Fibroblast of mammary gland (primary cell): ENCODE data around the gene COPS8.

Source experiments
- DNase-seq: peaks from one replicate; pipeline ENCODE4 v3.0.0-alpha.2; 2010; ENCODE audit warnings: low read depth
- H3K4me3 ChIP-seq: 2 replicates; pipeline ENCODE4 v1.5.1; 2011; ENCODE audit warnings: low read depth, mild to moderate bottlenecking, low read length, moderate library complexity; ENCODE audit not compliant: control insufficient read depth
- TF ChIP-seq, protein P1 (sequence below): conservative IDR thresholded peaks from 2 replicates; pipeline ENCODE4 v1.5.1; 2011; ENCODE audit warnings: low read depth, low read length, inconsistent platforms; ENCODE audit not compliant: control insufficient read depth, insufficient read depth

COPS8 gene

DNA sequence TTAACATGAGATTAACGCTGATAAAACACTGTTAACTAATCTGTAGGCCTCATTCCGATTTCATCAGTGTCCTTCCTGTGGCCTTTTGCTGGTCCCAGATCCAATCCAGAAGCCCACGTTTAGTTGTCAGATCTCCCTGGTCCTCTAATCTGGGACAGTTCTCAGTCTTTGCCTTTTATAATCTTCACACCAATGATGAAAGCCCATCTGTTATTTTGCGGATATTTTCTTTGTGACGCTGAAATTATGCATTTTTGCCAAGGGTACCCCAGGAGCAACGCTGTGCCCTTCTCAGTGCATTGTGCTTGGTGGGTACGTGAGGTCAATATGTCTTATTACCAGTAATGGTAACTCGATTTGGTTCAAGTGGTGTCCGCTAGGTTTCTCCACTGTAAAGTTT, 51.1 kb downstream of the COPS8 start:
- TF ChIP-seq, protein P1, sequence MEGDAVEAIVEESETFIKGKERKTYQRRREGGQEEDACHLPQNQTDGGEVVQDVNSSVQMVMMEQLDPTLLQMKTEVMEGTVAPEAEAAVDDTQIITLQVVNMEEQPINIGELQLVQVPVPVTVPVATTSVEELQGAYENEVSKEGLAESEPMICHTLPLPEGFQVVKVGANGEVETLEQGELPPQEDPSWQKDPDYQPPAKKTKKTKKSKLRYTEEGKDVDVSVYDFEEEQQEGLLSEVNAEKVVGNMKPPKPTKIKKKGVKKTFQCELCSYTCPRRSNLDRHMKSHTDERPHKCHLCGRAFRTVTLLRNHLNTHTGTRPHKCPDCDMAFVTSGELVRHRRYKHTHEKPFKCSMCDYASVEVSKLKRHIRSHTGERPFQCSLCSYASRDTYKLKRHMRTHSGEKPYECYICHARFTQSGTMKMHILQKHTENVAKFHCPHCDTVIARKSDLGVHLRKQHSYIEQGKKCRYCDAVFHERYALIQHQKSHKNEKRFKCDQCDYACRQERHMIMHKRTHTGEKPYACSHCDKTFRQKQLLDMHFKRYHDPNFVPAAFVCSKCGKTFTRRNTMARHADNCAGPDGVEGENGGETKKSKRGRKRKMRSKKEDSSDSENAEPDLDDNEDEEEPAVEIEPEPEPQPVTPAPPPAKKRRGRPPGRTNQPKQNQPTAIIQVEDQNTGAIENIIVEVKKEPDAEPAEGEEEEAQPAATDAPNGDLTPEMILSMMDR: no peak
- no peak for DNase-seq

DNA sequence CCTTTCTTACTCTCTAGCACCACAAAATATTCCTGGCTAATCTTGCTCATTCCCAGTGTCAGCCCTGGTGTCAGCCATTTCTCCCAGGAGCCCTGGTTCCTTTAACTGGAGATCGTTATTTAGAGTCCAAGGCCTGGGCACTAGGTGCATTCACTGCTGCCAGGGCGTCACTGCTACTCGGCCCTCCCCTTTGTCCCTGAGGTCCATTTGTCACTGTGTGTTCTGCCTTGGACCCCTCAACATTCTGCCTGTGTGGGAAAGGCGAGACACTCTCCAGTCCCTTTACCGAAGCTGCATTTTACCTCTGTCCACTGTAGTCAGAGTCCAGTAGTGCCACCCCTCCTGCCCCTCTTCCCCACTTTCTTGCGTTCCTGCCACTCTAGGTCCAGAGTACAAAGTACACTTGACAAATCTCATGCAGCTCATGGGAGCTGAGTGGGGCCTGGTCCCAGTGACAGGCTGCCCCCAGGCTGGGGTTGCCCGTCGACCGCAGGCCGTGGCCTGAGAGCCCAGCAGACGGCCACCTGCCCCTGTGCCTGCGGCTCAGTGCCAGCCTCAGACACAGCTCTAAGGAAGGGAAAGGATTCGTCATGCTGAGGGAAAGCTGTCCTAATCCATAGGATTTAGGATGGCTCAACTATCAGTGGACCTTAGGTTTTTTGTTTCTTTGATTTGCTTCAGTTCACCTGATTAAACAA, 52.1 kb downstream of the COPS8 start:
- TF ChIP-seq, protein P1: no peak
- no peak for DNase-seq
- H3K4me3 ChIP-seq: no peak overlapping the region

More for the DNA sequence above, 51.1 kb downstream of the COPS8 start:
- H3K4me3 ChIP-seq: no peak overlapping the region

DNA sequence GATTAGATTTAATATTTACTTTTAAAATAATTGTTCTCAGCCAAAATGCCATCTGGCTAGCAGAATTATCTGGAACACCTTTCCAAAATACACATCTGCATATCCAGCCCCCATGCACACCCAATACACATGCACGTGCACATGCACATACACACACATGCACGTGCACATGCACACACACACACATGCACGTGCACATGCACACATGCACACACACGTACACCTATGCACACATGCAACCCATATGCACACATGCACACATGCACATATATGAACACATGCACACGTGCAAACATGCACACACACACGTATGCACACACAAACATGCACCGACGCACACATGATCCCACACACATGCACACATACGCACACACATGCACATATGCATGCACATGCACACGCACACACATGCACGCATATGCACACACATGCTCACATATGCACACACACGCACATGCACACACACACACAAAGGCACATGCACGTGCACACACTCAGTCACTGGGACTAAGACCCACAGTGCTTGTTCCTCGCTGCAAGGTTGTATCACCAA, 53.5 kb downstream of the COPS8 start:
- H3K4me3 ChIP-seq: no peak overlapping the region
- DNase-seq: no peak
- TF ChIP-seq, protein P1: no peak

DNA sequence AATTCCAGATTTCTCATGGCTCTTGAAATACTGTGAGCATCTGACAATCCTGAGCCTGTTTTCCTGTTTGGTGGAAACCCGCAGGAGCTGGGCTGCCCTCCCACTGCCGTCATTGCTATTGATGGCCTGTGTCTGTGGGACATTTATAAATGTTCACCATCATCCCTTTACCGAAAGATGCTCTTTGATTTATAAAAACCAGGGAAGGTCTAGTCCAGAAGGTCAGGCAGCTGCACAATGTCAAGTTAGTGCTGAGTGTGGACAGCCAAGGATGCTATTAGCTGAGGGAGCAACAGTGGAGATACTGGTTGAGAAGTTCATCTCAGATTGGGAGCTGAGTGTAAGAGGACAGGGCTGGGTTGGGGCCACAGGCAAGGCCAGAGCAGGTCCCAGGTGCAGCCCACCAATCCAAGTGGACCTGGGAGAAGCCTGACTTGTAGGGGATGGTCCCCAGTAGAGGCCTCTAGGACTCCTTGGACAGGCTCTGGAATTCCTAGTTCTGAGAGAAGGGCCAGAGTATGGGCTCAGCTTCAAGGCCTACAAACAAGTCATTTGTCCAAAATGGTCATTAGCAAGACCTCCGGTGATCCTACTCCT, 55.1 kb downstream of the COPS8 start:
- no peak for DNase-seq
- H3K4me3 ChIP-seq: no peak overlapping the region
- TF ChIP-seq, protein P1: no peak

DNA sequence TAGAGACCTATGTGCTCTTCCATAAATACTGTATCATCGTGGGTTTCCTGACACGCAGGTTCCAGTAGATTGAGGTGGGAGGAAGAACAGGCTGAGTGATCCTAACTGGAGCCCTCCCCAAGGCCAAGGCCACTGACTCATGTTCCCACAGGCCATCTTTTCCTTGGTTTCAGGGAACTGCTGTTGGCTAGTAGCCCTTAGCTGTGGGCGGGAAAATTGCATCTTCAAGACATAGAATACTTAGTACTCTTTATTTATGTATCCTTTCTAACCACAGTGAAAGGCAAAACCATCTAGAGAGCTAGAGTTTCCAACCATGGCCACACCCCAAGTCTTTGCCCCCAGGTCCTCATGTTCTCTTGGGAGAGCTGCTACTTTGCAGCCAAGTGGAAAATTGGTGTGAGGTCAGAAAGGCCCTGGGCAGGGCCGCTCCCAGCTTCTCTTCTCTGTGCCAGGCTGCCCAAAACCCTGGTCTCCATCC, 55.9 kb downstream of the COPS8 start:
- H3K4me3 ChIP-seq: no peak overlapping the region
- DNase-seq: peak; percentile 100
- TF ChIP-seq, protein P1: no peak

DNA sequence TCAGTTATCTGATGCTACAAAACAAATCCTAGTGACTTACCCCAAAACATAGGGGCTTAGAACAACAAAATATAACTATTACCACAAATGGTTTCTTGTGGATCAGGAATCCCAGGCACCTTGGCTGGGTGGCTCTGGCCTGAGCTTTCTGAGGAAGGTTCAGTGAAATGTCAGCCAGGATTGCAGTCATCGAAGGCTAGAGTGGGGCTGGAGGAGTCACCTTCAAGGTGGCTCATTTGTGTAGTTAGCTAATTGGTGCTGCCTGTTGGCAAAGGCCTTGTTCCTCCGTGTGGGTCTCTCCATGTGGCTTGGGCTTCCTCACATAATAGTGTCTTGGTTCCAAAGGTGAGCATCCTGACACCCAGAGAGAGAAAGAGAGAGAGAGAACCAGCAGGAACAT, 57.4 kb downstream of the COPS8 start:
- no peak overlapping the region for H3K4me3 ChIP-seq
- no peak for DNase-seq
- TF ChIP-seq, protein P1: no peak
